Dedifferentiated amniotic fluid mesenchymal stem cell (primary cell): ENCODE measurements around the gene SHC2.
"Not testable (repeated sequence)": the region's sequence is repeated elsewhere in the genome, so short reads cannot be mapped to it uniquely, and the experiment has no call there.

Source experiments
- DNase-seq: peaks from one replicate; pipeline ENCODE4 v3.0.0-alpha.2; 2016; ENCODE audit errors: extremely low spot score

The SHC2 gene

GRCh38 chr19:450912-451481 lies 9.8 kb downstream of the SHC2 start:
- DNase-seq, result not testable (repeated sequence)

- no peak for DNase-seq
These were observed 10.9 kb downstream of the SHC2 start for GRCh38 chr19:449916-450315.

- no peak for DNase-seq
These were observed 12.8 kb downstream of the SHC2 start for GRCh38 chr19:447816-448560.

GRCh38 chr19:447064-447426 lies 13.8 kb downstream of the SHC2 start:
- no peak for DNase-seq

- DNase-seq, result no peak
These were observed 16.1 kb downstream of the SHC2 start for GRCh38 chr19:444677-445210.

GRCh38 chr19:443005-443404 lies 17.8 kb downstream of the SHC2 start:
- DNase-seq, result no peak

GRCh38 chr19:442085-442484 lies 18.7 kb downstream of the SHC2 start:
- no peak for DNase-seq

GRCh38 chr19:441213-441836 lies 19.5 kb downstream of the SHC2 start:
- DNase-seq, result no peak

- no peak for DNase-seq
These were observed 20.2 kb downstream of the SHC2 start for GRCh38 chr19:440391-441212.

GRCh38 chr19:439167-439900 lies 21.5 kb downstream of the SHC2 start:
- no peak for DNase-seq

GRCh38 chr19:438416-438958 lies 22.3 kb downstream of the SHC2 start:
- DNase-seq, result no peak

GRCh38 chr19:437041-437440 lies 23.8 kb downstream of the SHC2 start:
- no peak for DNase-seq

- no peak for DNase-seq
These were observed 24.4 kb downstream of the SHC2 start for GRCh38 chr19:436413-436950.

- DNase-seq, result no peak
These were observed 25.0 kb downstream of the SHC2 start for GRCh38 chr19:435707-436412.

- DNase-seq, result no peak
These were observed 25.7 kb downstream of the SHC2 start for GRCh38 chr19:435056-435706.

GRCh38 chr19:434152-434960 lies 26.5 kb downstream of the SHC2 start:
- DNase-seq, result no peak

GRCh38 chr19:430701-431100 lies 30.1 kb downstream of the SHC2 start:
- no peak for DNase-seq

- DNase-seq, result no peak
These were observed 32.7 kb downstream of the SHC2 start for GRCh38 chr19:428149-428548.

- not testable (repeated sequence) for DNase-seq
These were observed 33.2 kb downstream of the SHC2 start for GRCh38 chr19:427675-428074.
